ENCODE data around the gene CCNG1. TPM values are rescaled to one million over a fixed set of nuclear protein-coding genes. Genes with fewer than 3 reads are reported as not detected.
"Not testable (repeated sequence)": the region's sequence is repeated elsewhere in the genome, so short reads cannot be mapped to it uniquely, and the experiment has no call there.

The CCNG1 gene, protein sequence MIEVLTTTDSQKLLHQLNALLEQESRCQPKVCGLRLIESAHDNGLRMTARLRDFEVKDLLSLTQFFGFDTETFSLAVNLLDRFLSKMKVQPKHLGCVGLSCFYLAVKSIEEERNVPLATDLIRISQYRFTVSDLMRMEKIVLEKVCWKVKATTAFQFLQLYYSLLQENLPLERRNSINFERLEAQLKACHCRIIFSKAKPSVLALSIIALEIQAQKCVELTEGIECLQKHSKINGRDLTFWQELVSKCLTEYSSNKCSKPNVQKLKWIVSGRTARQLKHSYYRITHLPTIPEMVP
- total RNA-seq (ENCODE audit: low replicate concordance), result 258 and 719 TPM in 2 replicates

GRCh38 chr5:163437309-163438182 is at the start of gene CCNG1:
CCNG1 (plus strand) TSS chr5:163437595; CDS start chr5:163439257, 1,662 bp downstream.
- peak; percentile 97 for DNase-seq (ENCODE audit: low read depth)
- peak within 1 kb of the TSS; percentile 97 for H3K4me3 ChIP-seq (ENCODE audit: low read depth, low read length)
- TF ChIP-seq CTCF (IDR thresholded peaks at IDR 0.05; ENCODE audit: insufficient read depth, low read length), result peak; percentile 6

DNA sequence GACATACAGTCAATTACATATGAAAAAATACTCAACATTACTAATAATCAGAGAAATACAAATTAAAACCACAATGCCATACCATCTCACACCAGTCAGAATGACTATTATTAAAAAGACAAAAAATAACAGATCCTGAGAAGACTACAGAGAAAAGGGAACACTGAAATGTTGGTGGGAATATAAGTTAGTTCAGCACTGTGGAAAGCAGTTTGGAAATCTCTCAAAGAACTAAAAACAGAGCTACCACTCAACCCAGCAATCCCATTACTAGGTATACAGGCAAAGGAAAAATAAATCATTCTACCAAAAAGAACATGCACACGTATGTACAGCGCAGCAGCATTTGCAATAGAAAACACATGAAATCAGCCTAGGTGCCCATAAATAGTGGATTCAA is 41.6 kb upstream of the CCNG1 start:
- no peak for TF ChIP-seq CTCF (IDR thresholded peaks at IDR 0.05; ENCODE audit: insufficient read depth, low read length)
- H3K4me3 ChIP-seq (ENCODE audit: low read depth, low read length), result no peak overlapping the region

DNA sequence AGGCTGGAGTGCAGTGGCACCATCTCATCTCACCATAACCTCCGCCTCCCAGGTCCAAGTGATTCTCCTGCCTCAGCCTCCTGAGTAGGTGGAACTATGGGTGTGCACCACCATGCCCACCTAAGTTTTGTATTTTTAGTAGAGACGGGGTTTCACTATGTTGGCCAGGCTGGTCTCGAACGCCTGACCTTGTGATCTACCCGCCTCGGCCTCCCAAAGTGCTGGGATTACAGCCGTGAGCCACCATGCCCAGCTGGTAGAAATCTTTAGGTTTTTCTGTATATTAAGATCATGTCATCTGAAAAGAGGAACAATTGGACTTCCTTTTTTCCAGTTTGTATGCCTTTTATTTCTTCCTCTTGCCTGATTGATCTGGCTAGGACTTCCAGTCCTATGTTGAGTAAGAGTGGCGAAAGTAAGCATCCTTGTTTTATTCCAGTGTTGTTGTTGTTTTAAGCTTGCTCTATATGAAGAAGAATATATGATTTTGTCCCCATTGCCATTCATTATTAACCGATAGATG is 40.5 kb upstream of the CCNG1 start:
- not testable (repeated sequence) for DNase-seq (ENCODE audit: low read depth); H3K4me3 ChIP-seq (ENCODE audit: low read depth, low read length)

More for the DNA sequence above, 41.6 kb upstream of the CCNG1 start:
- DNase-seq (ENCODE audit: low read depth), result no peak

GRCh38 chr5:163397354-163397753 is 40.0 kb upstream of the CCNG1 start:
- H3K4me3 ChIP-seq (ENCODE audit: low read depth, low read length), result no peak overlapping the region
- TF ChIP-seq CTCF (IDR thresholded peaks at IDR 0.05; ENCODE audit: insufficient read depth, low read length), result no peak
- DNase-seq (ENCODE audit: low read depth), result no peak

DNA sequence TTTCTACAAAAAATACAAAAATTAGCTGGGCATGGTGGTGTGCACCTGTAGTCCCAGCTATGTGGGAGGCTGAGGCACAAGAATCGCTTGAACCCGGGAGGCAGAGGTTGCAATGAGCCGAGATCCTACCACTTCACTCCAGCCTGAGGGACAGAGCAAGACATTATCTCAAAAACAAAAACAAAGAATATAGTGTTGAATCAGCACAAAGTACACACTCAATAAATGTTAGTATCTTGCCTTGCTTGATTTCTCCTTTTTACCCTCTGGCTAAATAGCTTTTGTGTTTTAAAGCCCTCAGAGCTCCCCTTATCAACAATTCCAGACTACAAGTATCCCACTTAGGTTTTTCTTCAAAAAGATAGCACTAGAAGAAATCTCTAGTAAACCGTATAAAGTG is 37.5 kb upstream of the CCNG1 start:
- no peak for TF ChIP-seq CTCF (IDR thresholded peaks at IDR 0.05; ENCODE audit: insufficient read depth, low read length)
- DNase-seq (ENCODE audit: low read depth), result no peak
- no peak overlapping the region for H3K4me3 ChIP-seq (ENCODE audit: low read depth, low read length)

DNA sequence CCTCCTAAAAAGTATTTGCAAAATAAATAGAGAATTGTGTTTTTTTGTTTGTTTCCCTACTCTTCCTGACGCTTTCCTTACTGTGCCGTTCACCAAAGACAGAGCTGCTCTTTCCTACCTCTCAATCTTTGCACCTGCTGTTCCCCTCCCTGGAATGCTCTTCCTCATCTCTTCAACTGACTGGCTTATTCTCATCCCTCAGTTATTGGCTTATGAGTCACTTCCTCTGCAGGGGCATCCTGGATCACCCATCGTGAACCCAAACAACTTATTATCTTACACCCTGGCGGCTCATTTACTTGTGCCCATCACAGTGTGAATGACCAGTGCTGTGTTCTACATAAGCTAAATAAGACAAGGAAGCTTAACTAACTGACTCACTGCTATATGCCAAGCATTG is 36.1 kb upstream of the CCNG1 start:
- no peak for TF ChIP-seq CTCF (IDR thresholded peaks at IDR 0.05; ENCODE audit: insufficient read depth, low read length)
- DNase-seq (ENCODE audit: low read depth), result no peak
- H3K4me3 ChIP-seq (ENCODE audit: low read depth, low read length), result no peak overlapping the region

DNA sequence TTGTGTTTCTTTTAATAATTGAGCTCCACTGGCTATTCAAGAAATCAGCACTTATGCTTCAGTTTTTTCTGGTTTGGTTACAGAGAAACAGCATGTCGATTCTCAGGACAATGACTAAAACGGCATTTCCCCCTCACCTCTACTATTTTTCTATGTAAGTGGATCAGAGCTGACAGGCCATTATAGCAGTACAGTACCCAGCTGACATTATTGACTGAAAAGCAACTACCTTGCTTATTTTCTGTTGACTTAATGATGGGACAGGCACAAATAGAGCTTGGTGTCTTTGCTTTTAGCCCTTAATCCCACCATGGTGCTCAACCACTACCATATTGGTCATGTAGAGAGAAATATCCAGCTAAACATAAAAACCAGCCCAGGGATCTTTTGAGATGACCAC is 35.4 kb upstream of the CCNG1 start:
- H3K4me3 ChIP-seq (ENCODE audit: low read depth, low read length), result no peak overlapping the region
- TF ChIP-seq CTCF (IDR thresholded peaks at IDR 0.05; ENCODE audit: insufficient read depth, low read length), result no peak
- DNase-seq (ENCODE audit: low read depth), result no peak
